GM12891 (cell line): ENCODE measurements around the gene ELOVL6.

Source experiments
- POLR2A ChIP-seq: IDR thresholded peaks from 2 replicates; pipeline ENCODE4 v1.6.1; 2011; ENCODE audit warnings: low read depth, low read length, control low read depth
- POLR2AphosphoS5 ChIP-seq: IDR thresholded peaks from 2 replicates; pipeline ENCODE4 v1.6.1; 2011; ENCODE audit warnings: low read depth, low read length, control low read depth
- TAF1 ChIP-seq: IDR thresholded peaks from 2 replicates; pipeline ENCODE4 v1.6.1; 2011; ENCODE audit warnings: low read depth, low read length, control low read depth

DNA sequence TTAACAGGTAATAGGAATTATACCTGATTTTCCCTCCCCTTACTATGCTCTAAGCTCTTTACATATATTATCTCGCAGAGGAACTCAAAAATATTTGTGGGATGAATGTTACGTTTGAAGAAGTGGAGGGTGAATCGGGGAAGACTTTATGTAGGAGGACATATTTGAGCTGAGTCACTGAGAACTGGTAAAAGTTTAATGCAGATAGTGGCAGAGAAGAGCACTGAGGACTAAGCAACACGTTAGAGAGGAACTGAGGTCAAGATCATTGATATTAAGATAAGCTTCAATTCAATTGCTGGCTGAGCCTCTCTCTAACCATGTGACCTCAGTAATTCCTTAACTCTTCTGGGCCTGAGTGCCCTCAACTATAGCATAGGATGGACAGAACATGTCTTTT, 26.4 kb upstream of the ELOVL6 start:
- TF ChIP-seq POLR2A (no peak), TAF1 (no peak), POLR2AphosphoS5 (no peak)
